DLD1 (cell line): Measurements from ENCODE around the gene CD247.
"Not testable (repeated sequence)": the region's sequence is repeated elsewhere in the genome, so short reads cannot be mapped to it uniquely, and the experiment has no call there.

Experiments
- in situ Hi-C: cut with HindIII; loops from 2 replicates; pipeline ENCODE4 v1.10.0; 2017; ENCODE audit warnings: low sequenced_read_pairs

CD247 gene

GRCh38 chr1:167518331-167518700 lies at the start of gene CD247:
Gene CD247 (minus strand): TSS chr1:167518529. CDS start chr1:167518465, 64 bp downstream.
- in situ Hi-C loops: loop anchor here (10.0 kb wide), 1 partner anchor 334 kb away; no protein-coding TSS in a partner anchor

GRCh38 chr1:167567663-167568062 lies 49.3 kb upstream of the CD247 start:
- in situ Hi-C loops: loop anchor here (10.0 kb wide), 1 partner anchor 57 kb away; no protein-coding TSS in a partner anchor

- in situ Hi-C loops: loop anchor here (10.0 kb wide), 1 partner anchor 58 kb away; no protein-coding TSS in a partner anchor
Measured at GRCh38 chr1:167566766-167567165, 48.4 kb upstream of the CD247 start.

GRCh38 chr1:167565922-167566321 lies 47.6 kb upstream of the CD247 start:
- in situ Hi-C loops: loop anchor here (10.0 kb wide), 1 partner anchor 59 kb away; no protein-coding TSS in a partner anchor

GRCh38 chr1:167564612-167565270 lies 46.4 kb upstream of the CD247 start:
- in situ Hi-C loops: loop anchor here (10.0 kb wide), 1 partner anchor 60 kb away; no protein-coding TSS in a partner anchor

GRCh38 chr1:167563579-167564246 lies 45.4 kb upstream of the CD247 start:
- in situ Hi-C loops: loop anchor here (10.0 kb wide), 1 partner anchor 61 kb away; no protein-coding TSS in a partner anchor

GRCh38 chr1:167562702-167563101 lies 44.4 kb upstream of the CD247 start:
- in situ Hi-C loops: loop anchor here (10.0 kb wide), 1 partner anchor 62 kb away; no protein-coding TSS in a partner anchor

GRCh38 chr1:167561753-167562152 lies 43.4 kb upstream of the CD247 start:
- in situ Hi-C loops: loop anchor here (10.0 kb wide), 1 partner anchor 63 kb away; no protein-coding TSS in a partner anchor

GRCh38 chr1:167555971-167556714 lies 37.8 kb upstream of the CD247 start:
- in situ Hi-C loops: no loop called here

GRCh38 chr1:167555072-167555471 lies 36.7 kb upstream of the CD247 start:
- in situ Hi-C loops: not testable (repeated sequence)

GRCh38 chr1:167554028-167554779 lies 35.9 kb upstream of the CD247 start:
- in situ Hi-C loops: no loop called here

- in situ Hi-C loops: no loop called here
Measured at GRCh38 chr1:167553136-167554027, 35.1 kb upstream of the CD247 start, which contains the start of gene CREG1. Gene CREG1 (minus strand): TSS chr1:167553762.

- in situ Hi-C loops: no loop called here
Measured at GRCh38 chr1:167551362-167551761, 33.0 kb upstream of the CD247 start.

- in situ Hi-C loops: no loop called here
Measured at GRCh38 chr1:167548059-167548932, 30.0 kb upstream of the CD247 start.

GRCh38 chr1:167546935-167547334 lies 28.6 kb upstream of the CD247 start:
- in situ Hi-C loops: no loop called here

GRCh38 chr1:167545349-167545748 lies 27.0 kb upstream of the CD247 start:
- in situ Hi-C loops: no loop called here

- in situ Hi-C loops: no loop called here
Measured at GRCh38 chr1:167544447-167545093, 26.2 kb upstream of the CD247 start.
